ENCODE data around the gene SQOR. TPM values are rescaled to one million over a fixed set of nuclear protein-coding genes. Genes with fewer than 3 reads are reported as not detected.

Gene SQOR
- total RNA-seq, 1 donor from 2014 or later: 310 TPM

DNA sequence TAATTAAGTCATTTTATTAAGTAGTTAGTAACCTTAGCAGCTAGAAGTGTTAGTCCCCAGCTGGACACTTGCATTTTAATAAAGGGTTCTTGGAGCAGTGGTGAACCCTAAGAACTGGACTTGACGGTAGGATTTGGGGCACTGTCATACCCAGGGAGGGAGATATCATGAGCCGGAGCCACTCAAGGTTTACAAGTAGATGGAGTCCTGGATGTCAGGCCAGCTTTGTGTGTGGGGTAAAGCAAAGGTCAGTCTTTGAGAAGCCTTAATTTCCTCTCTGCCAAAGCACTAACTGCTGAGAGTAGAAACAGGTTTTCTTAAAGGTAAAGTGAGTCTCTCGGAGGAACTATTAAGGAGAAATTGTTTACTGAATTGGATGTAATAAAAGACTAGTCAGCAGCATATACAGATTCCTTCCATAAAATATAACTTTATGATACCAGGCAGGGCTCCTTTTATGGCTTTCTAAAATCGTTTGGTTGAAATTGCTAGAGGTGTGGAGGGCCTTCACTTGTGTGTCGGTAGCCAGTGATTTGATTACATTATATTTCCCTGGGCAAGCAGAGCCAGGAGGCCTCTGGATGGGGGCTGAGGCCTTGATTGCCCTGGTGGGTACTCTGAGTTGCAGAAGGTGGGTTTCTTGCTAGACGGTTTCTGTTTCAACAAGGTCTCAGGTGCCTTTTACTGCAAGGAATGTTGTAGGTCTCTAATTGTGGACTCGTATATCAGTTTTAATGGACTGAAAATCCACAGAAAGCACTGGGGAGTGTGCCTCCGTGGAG lies 23.1 kb downstream of the SQOR start:
- no peak for DNase-seq (ENCODE audit: low read depth)
- no peak overlapping the region for H3K4me3 ChIP-seq (ENCODE audit: low read depth, low read length)
- no peak for FAIRE-seq

DNA sequence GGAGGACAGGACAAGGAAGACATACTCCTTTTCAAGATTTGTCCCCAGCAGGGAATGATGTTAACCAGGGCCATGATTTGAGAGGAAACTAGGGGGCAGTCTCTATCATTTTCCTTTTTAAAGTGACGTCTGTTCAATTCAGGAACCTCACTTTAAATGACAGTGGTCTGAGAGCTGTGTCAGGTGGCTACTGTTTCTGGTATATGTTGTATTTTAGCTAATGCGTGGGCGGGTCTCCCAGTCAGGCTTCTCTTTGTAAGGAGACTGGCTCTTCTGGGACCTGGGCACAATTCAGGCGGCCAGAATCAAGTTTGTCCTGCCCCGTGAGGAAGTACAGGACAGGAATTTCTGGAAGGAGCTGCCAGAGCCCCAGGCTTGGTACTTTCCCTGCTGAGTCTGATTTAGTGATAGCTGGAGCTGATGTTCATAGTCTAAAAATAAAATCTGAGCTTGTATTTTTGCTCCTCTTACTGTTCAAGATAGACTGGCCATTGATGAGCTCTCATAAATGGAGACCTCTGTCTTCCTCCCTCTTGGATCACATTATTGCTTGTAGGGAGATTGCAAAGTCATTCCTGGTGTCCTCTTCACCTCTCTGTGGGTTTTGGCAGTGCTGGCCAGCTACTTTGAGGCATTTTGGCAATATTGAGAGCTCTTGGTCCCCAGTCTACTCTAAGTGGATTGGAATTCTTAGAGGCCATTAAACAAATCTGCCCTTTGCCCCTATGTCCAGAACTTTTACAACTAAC lies 25.6 kb downstream of the SQOR start:
- Histone ChIP-seq H3K4me3 (ENCODE audit: low read depth, low read length) (no peak overlapping the region), H3K27me3 (ENCODE audit: control insufficient read depth, insufficient read depth, low read length) (no peaks in the 10 kb centered on the region), H3K36me3 (ENCODE audit: control insufficient read depth, insufficient read depth, low read length) (peaks cover 3% of the 10 kb centered on the region)
- DNase-seq (ENCODE audit: low read depth): peak; percentile 43
- FAIRE-seq: no peak
- TF ChIP-seq, protein P1, sequence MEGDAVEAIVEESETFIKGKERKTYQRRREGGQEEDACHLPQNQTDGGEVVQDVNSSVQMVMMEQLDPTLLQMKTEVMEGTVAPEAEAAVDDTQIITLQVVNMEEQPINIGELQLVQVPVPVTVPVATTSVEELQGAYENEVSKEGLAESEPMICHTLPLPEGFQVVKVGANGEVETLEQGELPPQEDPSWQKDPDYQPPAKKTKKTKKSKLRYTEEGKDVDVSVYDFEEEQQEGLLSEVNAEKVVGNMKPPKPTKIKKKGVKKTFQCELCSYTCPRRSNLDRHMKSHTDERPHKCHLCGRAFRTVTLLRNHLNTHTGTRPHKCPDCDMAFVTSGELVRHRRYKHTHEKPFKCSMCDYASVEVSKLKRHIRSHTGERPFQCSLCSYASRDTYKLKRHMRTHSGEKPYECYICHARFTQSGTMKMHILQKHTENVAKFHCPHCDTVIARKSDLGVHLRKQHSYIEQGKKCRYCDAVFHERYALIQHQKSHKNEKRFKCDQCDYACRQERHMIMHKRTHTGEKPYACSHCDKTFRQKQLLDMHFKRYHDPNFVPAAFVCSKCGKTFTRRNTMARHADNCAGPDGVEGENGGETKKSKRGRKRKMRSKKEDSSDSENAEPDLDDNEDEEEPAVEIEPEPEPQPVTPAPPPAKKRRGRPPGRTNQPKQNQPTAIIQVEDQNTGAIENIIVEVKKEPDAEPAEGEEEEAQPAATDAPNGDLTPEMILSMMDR (IDR thresholded peaks at IDR 0.05; ENCODE audit: insufficient read depth, low read length, severe bottlenecking): peak; percentile 7

More for the DNA sequence above, 23.1 kb downstream of the SQOR start:
- H3K27me3 ChIP-seq (ENCODE audit: control insufficient read depth, insufficient read depth, low read length): no peaks in the 10 kb centered on the region
- H3K36me3 ChIP-seq (ENCODE audit: control insufficient read depth, insufficient read depth, low read length): peaks cover 5% of the 10 kb centered on the region
- TF ChIP-seq, protein P1 (IDR thresholded peaks at IDR 0.05; ENCODE audit: insufficient read depth, low read length, severe bottlenecking): no peak

DNA sequence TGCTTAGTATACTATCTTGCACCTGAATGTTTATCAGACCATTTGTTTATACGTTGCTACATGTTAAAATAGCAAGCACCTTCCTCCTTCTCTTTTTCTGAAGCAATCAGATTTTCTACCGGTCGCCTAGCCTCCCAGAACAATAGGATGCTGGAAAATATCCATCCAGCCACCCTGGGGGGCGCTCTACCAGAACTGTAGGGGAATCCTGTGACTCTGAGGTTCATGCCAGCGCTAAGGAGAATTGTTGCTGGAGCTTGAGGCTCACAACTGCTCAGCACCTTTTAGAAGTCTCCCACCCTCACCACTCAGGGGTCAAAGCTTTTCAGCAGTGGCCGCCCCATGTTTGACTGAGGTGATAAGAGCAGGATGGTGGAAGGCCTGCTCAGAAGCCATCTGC lies 27.5 kb downstream of the SQOR start:
- DNase-seq (ENCODE audit: low read depth) (no peak), FAIRE-seq (no peak)
- TF ChIP-seq, protein P1 (IDR thresholded peaks at IDR 0.05; ENCODE audit: insufficient read depth, low read length, severe bottlenecking): no peak
- Histone ChIP-seq H3K36me3 (ENCODE audit: control insufficient read depth, insufficient read depth, low read length) (peaks cover 5% of the 10 kb centered on the region), H3K27me3 (ENCODE audit: control insufficient read depth, insufficient read depth, low read length) (no peaks in the 10 kb centered on the region), H3K4me3 (ENCODE audit: low read depth, low read length) (no peak overlapping the region)

DNA sequence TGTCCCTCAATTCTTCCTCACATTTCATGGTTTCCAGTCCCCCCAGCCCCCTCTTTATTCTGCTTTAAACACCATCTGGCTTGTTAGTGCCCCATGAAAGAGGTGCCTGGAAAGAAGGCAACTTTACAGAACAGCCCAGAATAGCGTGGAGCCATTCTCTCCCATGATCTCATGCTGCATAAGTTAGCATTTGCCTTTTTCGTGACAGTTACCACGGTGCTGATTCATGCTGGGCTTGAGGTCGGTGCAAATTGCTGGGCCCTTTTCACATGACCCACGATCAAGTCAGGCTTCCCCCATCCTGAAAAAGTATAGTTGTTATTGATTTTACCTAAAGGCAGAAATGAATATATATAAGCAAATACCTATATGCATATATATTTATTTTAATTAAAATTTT lies 29.6 kb downstream of the SQOR start:
- H3K4me3 ChIP-seq (ENCODE audit: low read depth, low read length): no peak overlapping the region
- H3K36me3 ChIP-seq (ENCODE audit: control insufficient read depth, insufficient read depth, low read length): peaks cover 10% of the 10 kb centered on the region
- DNase-seq (ENCODE audit: low read depth): no peak
- no peak for FAIRE-seq
- H3K27me3 ChIP-seq (ENCODE audit: control insufficient read depth, insufficient read depth, low read length): no peaks in the 10 kb centered on the region
- TF ChIP-seq, protein P1 (IDR thresholded peaks at IDR 0.05; ENCODE audit: insufficient read depth, low read length, severe bottlenecking): no peak

DNA sequence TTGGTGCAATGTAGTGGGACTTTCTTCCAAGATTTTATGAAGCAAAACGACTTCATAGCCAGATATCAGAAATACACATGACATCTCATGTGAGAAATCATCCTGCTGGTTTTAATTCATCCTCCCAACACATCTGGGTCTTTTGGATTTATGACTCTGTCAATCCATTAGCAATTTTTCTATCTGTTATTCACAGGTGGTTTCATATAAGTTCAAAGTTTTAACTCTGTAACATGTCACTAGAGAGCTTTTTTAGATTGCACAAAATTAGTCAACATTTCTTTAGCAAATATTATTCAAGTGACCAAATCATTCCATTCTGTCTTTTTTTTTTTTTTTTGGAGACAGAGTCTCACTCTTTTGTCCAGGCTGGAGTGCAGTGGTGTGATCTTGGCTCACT lies 30.4 kb downstream of the SQOR start:
- no peak for DNase-seq (ENCODE audit: low read depth)
- no peak overlapping the region for H3K4me3 ChIP-seq (ENCODE audit: low read depth, low read length)
- FAIRE-seq: no peak
- H3K27me3 ChIP-seq (ENCODE audit: control insufficient read depth, insufficient read depth, low read length): no peaks in the 10 kb centered on the region
- TF ChIP-seq, protein P1 (IDR thresholded peaks at IDR 0.05; ENCODE audit: insufficient read depth, low read length, severe bottlenecking): no peak
- peaks cover 11% of the 10 kb centered on the region for H3K36me3 ChIP-seq (ENCODE audit: control insufficient read depth, insufficient read depth, low read length)

All from bronchial epithelial cell (primary cell).